AG04449 (cell line): ENCODE measurements around the gene SCAP.

Experiments
- CTCF ChIA-PET: fragments of 350-600 bp; formaldehyde crosslinking; extraction: SDS; loops from one replicate; lab custom pipeline; 2021; ENCODE audit warnings: antibody characterized with exemption; lab: Yijun Ruan, JAX
- POLR2A ChIA-PET: fragments of 400-600, 350-600 bp; formaldehyde crosslinking; extraction: SDS; loops from one replicate; lab custom pipeline; 2020; ENCODE audit warnings: antibody characterized with exemption, inconsistent platforms; lab: Yijun Ruan, JAX
- DNase-seq: peaks from one replicate; pipeline ENCODE4 v3.0.0-alpha.2; 2010; ENCODE audit warnings: low read depth, low spot score
- H3K4me3 ChIP-seq: 2 replicates; pipeline ENCODE4 v1.5.1; 2011; ENCODE audit warnings: low read depth, mild to moderate bottlenecking, control low read depth, low read length
- CTCF ChIP-seq: IDR thresholded peaks from one replicate; pipeline ENCODE4 v1.5.1; 2011; ENCODE audit warnings: mild to moderate bottlenecking, moderate library complexity, low read length, control low read depth, inconsistent platforms; ENCODE audit not compliant: insufficient read depth; ENCODE audit errors: missing control alignments

Gene SCAP

GRCh38 chr3:47475570-47476329 lies at the start of gene SCAP:
Gene SCAP, minus strand, starts transcription at chr3:47475941. Its CDS starts 32,948 bp downstream, at chr3:47442993.
- H3K4me3 ChIP-seq = peak within 1 kb of the TSS; percentile 84
- DNase-seq = no peak
- CTCF ChIA-PET = interaction anchor here (0.7 to 3.0 kb wide), 18 partner anchors 9 to 288 kb away, joined by 3 to 35 read pairs (median 4); no protein-coding TSS in a partner anchor
- POLR2A ChIA-PET = interaction anchor here (1.9 kb wide), 1 partner anchor 54 kb away, joined by 5 read pairs; no protein-coding TSS in a partner anchor
- peak; percentile 97 for TF ChIP-seq CTCF

- no peak for TF ChIP-seq CTCF
- no peak for DNase-seq
- CTCF ChIA-PET = interaction anchor here (0.8 to 8.5 kb wide), 19 partner anchors 10 to 302 kb away, joined by 3 to 196 read pairs (median 6); partner anchors contain the start of genes ELP6 and SCAP
- no peak overlapping the region for H3K4me3 ChIP-seq
- POLR2A ChIA-PET = no interaction called here
Observed at GRCh38 chr3:47523310-47524073, 47.8 kb upstream of the SCAP start.

GRCh38 chr3:47522082-47522987 lies 46.6 kb upstream of the SCAP start:
- no peak overlapping the region for H3K4me3 ChIP-seq
- POLR2A ChIA-PET = interaction anchor here (0.6 kb wide), 1 partner anchor 237 kb away, joined by 3 read pairs; no protein-coding TSS in a partner anchor
- TF ChIP-seq CTCF = peak; percentile 82
- peak; percentile 47 for DNase-seq
- CTCF ChIA-PET = interaction anchor here (0.6 to 8.5 kb wide), 53 partner anchors 9 to 628 kb away, joined by 3 to 196 read pairs (median 4); partner anchors contain the start of genes DHX30, ELP6 and SCAP

- H3K4me3 ChIP-seq = no peak overlapping the region
- TF ChIP-seq CTCF = no peak
- ChIA-PET POLR2A (interaction anchor here (1.1 kb wide), 1 partner anchor 267 kb away, joined by 5 read pairs; no protein-coding TSS in a partner anchor), CTCF (interaction anchor here (0.7 to 8.5 kb wide), 23 partner anchors 8 to 630 kb away, joined by 3 to 196 read pairs (median 7); partner anchors contain the start of genes DHX30 and ELP6)
- DNase-seq = no peak
Observed at GRCh38 chr3:47520756-47521155, 45.0 kb upstream of the SCAP start.

GRCh38 chr3:47517937-47518336 lies 42.2 kb upstream of the SCAP start:
- CTCF ChIA-PET = interaction anchor here (1.4 to 8.5 kb wide), 4 partner anchors 10 to 287 kb away, joined by 3 to 196 read pairs (median 44); no protein-coding TSS in a partner anchor
- no peak for DNase-seq
- POLR2A ChIA-PET = no interaction called here

More at GRCh38 chr3:47517937-47518336, 42.2 kb upstream of the SCAP start:
- TF ChIP-seq CTCF = no peak
- H3K4me3 ChIP-seq = no peak overlapping the region
